HCT116 (cell line): ENCODE results near the gene NANOS1. TPM values are rescaled to one million over a fixed set of nuclear protein-coding genes. Genes with fewer than 3 reads are reported as not detected.

Experiments
- ATAC-seq: fragments of 200-7000 bp; cut with Tn5 transposase; 2 replicates; pipeline ENCODE4 v1.9.1; 2020; ENCODE audit warnings: mild to moderate bottlenecking, moderate library complexity
- BruUV-seq: library from RNA; stranded (reverse); fragments of 400-500 nt; replicated peaks from 2 replicates; lab custom pipeline; 2021; lab: Mats Ljungman, UMichigan
- CTCF ChIA-PET: fragments of 300-600 bp; sonication (Branson Sonifier 250); formaldehyde crosslinking; loops from one replicate; lab custom pipeline; 2021; ENCODE audit warnings: antibody characterized with exemption; lab: Charles Lee
- POLR2A ChIA-PET: fragments of 300-600, 350-600 bp; sonication (Branson Sonifier 250); formaldehyde crosslinking; loops from one replicate; lab custom pipeline; 2021; ENCODE audit warnings: antibody characterized with exemption; lab: Charles Lee
- RAD21 ChIA-PET, 2 experiments: fragments of 300-600 bp; sonication (Branson Sonifier 250); formaldehyde crosslinking; loops; one replicate each; lab custom pipeline; 2023; ENCODE audit warnings: low total read pairs in 2 of 2; ENCODE audit not compliant: uncharacterized antibody in 2 of 2, unreplicated experiment in 2 of 2, low non-redundant PET in 1 of 2; lab: Charles Lee
- DNase-seq: peaks from one replicate; pipeline ENCODE4 v3.0.0-alpha.2; 2010; ENCODE audit warnings: low read depth, low spot score
- H2AFZ ChIP-seq: fragments of 200-600 bp; shearing (Covaris generic), sonication (generic); 2 replicates; pipeline ENCODE4 v1.6.1; 2017; ENCODE audit warnings: low read depth, mixed run types, mixed read lengths, antibody characterized with exemption, low read length; ENCODE audit not compliant: poor library complexity, severe bottlenecking
- H3K27ac ChIP-seq: 2 replicates; pipeline ENCODE4 v1.5.1; 2012; ENCODE audit warnings: low read depth, low read length
- H3K27me3 ChIP-seq: fragments of 200-600 bp; sonication (generic); 2 replicates; pipeline ENCODE4 v1.6.1; 2016; ENCODE audit warnings: mixed run types, low read length, mixed read lengths; ENCODE audit not compliant: insufficient read depth
- H3K36me3 ChIP-seq, 2 experiments: fragments of 200-500 bp in 1 of 2; fragments of 200-600 bp in 1 of 2; sonication (Bioruptor generic) in 1 of 2; sonication (generic) in 1 of 2; 2 replicates each; pipeline versions ENCODE4 v1.5.1 to v1.6.1; 2014 to 2016; ENCODE audit warnings: low read length in 2 of 2, inconsistent platforms in 1 of 2, mixed read lengths in 1 of 2, mixed run types in 1 of 2; ENCODE audit not compliant: insufficient read depth in 2 of 2, control insufficient read depth in 1 of 2
- H3K4me1 ChIP-seq, 2 experiments: fragments of 200-600 bp in 1 of 2; sonication (generic) in 1 of 2; 2 replicates each; pipeline versions ENCODE4 v1.5.1 to v1.6.1; 2012 to 2017; ENCODE audit warnings: low read length in 2 of 2, inconsistent platforms in 1 of 2, mild to moderate bottlenecking in 1 of 2, mixed read lengths in 1 of 2, mixed run types in 1 of 2, moderate library complexity in 1 of 2; ENCODE audit not compliant: insufficient read depth in 2 of 2, control insufficient read depth in 1 of 2
- H3K4me2 ChIP-seq: fragments of 200-600 bp; sonication (generic); 2 replicates; pipeline ENCODE4 v1.6.1; 2017; ENCODE audit warnings: mixed run types, low read length, mixed read lengths
- H3K4me3 ChIP-seq, 2 experiments: fragments of 200-600 bp in 1 of 2; sonication (generic) in 1 of 2; replicated peaks in 1 of 2; 2 replicates each; pipeline ENCODE4 v1.5.1; 2011 to 2016; ENCODE audit warnings: low read length in 2 of 2, control low read depth in 1 of 2, low read depth in 1 of 2, mild to moderate bottlenecking in 1 of 2, mixed read lengths in 1 of 2, mixed run types in 1 of 2
- H3K79me2 ChIP-seq: fragments of 200-600 bp; sonication (generic); 2 replicates; pipeline ENCODE4 v1.6.1; 2017; ENCODE audit warnings: mild to moderate bottlenecking, mixed run types, low read length, moderate library complexity, mixed read lengths; ENCODE audit not compliant: insufficient read depth
- H3K9ac ChIP-seq: fragments of 200-600 bp; sonication (generic); 2 replicates; pipeline ENCODE4 v1.6.1; 2016; ENCODE audit warnings: low read length, mixed read lengths
- H3K9me2 ChIP-seq: fragments of 200-600 bp; sonication (generic), shearing (Covaris generic); 2 replicates; pipeline ENCODE4 v1.6.1; 2017; ENCODE audit warnings: mixed run types, mild to moderate bottlenecking, moderate library complexity; ENCODE audit not compliant: insufficient read depth
- H3K9me3 ChIP-seq, 2 experiments: fragments of 200-500 bp in 1 of 2; fragments of 200-600 bp in 1 of 2; sonication (Bioruptor generic) in 1 of 2; sonication (generic) in 1 of 2; 2 replicates each; pipeline ENCODE4 v1.6.1; 2014 to 2017; ENCODE audit warnings: low read length in 2 of 2, mixed read lengths in 2 of 2, inconsistent platforms in 1 of 2, low read depth in 1 of 2, mild to moderate bottlenecking in 1 of 2, mixed run types in 1 of 2, moderate library complexity in 1 of 2; ENCODE audit not compliant: control insufficient read depth in 1 of 2, insufficient read depth in 1 of 2
- H4K20me1 ChIP-seq: fragments of 200-600 bp; sonication (generic), shearing (Covaris generic); 2 replicates; pipeline ENCODE4 v1.6.1; 2017; ENCODE audit warnings: mixed run types, mild to moderate bottlenecking, moderate library complexity; ENCODE audit not compliant: insufficient read depth
- CBX3 ChIP-seq: IDR thresholded peaks from 2 replicates; pipeline ENCODE4 v1.6.1; 2012; ENCODE audit warnings: low read depth
- CEBPB ChIP-seq: IDR thresholded peaks from 2 replicates; pipeline ENCODE4 v1.6.1; 2012; ENCODE audit warnings: low read depth
- EZH2 ChIP-seq: fragments of 200-600 bp; sonication (generic); IDR thresholded peaks from 2 replicates; pipeline ENCODE4 v1.6.1; 2017; ENCODE audit warnings: antibody characterized with exemption, mixed run types
- FOSL1 ChIP-seq: IDR thresholded peaks from 2 replicates; pipeline ENCODE4 v1.6.1; 2012; ENCODE audit warnings: low read depth
- JUND ChIP-seq: IDR thresholded peaks from 2 replicates; pipeline ENCODE4 v1.6.1; 2012
- MAX ChIP-seq: IDR thresholded peaks from 2 replicates; pipeline ENCODE4 v1.6.1; 2012
- POLR2AphosphoS5 ChIP-seq: IDR thresholded peaks from 2 replicates; pipeline ENCODE4 v1.6.1; 2011; ENCODE audit warnings: mild to moderate bottlenecking, low read depth, low read length, moderate library complexity
- REST ChIP-seq: IDR thresholded peaks from 2 replicates; pipeline ENCODE4 v1.6.1; 2012; ENCODE audit warnings: low read depth
- SIN3A ChIP-seq: IDR thresholded peaks from 2 replicates; pipeline ENCODE4 v1.6.1; 2012; ENCODE audit warnings: low read depth
- SRF ChIP-seq: IDR thresholded peaks from 2 replicates; pipeline ENCODE4 v1.6.1; 2012; ENCODE audit warnings: low read depth
- ZBTB33 ChIP-seq: IDR thresholded peaks from 2 replicates; pipeline ENCODE4 v1.6.1; 2011; ENCODE audit warnings: mild to moderate bottlenecking, low read length, moderate library complexity; ENCODE audit not compliant: insufficient replicate concordance; ENCODE audit errors: extremely low read depth
- ZNF274 ChIP-seq: fragments of 200-500 bp; sonication (Bioruptor generic); IDR thresholded peaks from 2 replicates; pipeline ENCODE4 v1.6.1; 2014; ENCODE audit warnings: mild to moderate bottlenecking, low read depth, low read length, inconsistent platforms
- intact Hi-C: fragments of 100-400 bp; cut with micrococcal nuclease; formaldehyde crosslinking; loops from 2 replicates; pipeline ENCODE4 v1.10.0; 2022
- total RNA-seq: library from RNA; stranded (reverse); gene quantifications from one replicate; pipeline ENCODE4 v1.2.1, GENCODE V29; 2021; ENCODE audit not compliant: unreplicated experiment

Gene NANOS1
- total RNA-seq, 1 experiment from 2014 or later = 1.5 TPM

- Histone ChIP-seq H3K27me3 (no peaks in the 10 kb centered on the region), H3K9me3 (no peaks in the 10 kb centered on the region), H3K27ac (no peak overlapping the region), H3K4me3 (no peak overlapping the region), H3K9ac (no peak overlapping the region), H3K9me2 (no peaks in the 10 kb centered on the region), H3K4me2 (no peak overlapping the region), H2AFZ (no peak overlapping the region), H3K4me1 (no peaks in the 10 kb centered on the region), H3K79me2 (no peaks in the 10 kb centered on the region), H3K36me3 (no peaks in the 10 kb centered on the region), H4K20me1 (no peaks in the 10 kb centered on the region)
- POLR2A ChIA-PET = no interaction called here
- TF ChIP-seq ZNF274 (no peak), SIN3A (no peak), MAX (no peak), CBX3 (no peak), POLR2AphosphoS5 (no peak), REST (no peak), SRF (no peak), FOSL1 (no peak), JUND (no peak), EZH2 (no peak), CEBPB (no peak), ZBTB33 (no peak)
- DNase-seq (no peak), ATAC-seq (no peak)
- intact Hi-C loops = no loop called here
- RAD21 ChIA-PET = no interaction called here
- no TSS peak for BruUV-seq
- CTCF ChIA-PET = no interaction called here
Measured at GRCh38 chr10:118990326-118990725, 39.2 kb upstream of the NANOS1 start.
